Upper lobe of left lung (tissue), 6 donors: ENCODE results near the gene TRA2A. TPM values are rescaled to one million over a fixed set of nuclear protein-coding genes. Genes with fewer than 3 reads are reported as not detected.

Source experiments
- ATAC-seq, 2 donors: fragments of 200-7000 bp; cut with Tn5 transposase; one replicate each; pipeline ENCODE4 v1.9.1; 2022; ENCODE audit warnings: mild to moderate bottlenecking in 2 of 2, moderate library complexity in 2 of 2; ENCODE audit not compliant: low FRiP score in 2 of 2
- DNase-seq, 2 donors: peaks; one replicate each; pipeline ENCODE4 v3.0.0-alpha.2; 2019 to 2020
- H3K27ac ChIP-seq, 4 donors: fragments of 200-600 bp; sonication (generic); one replicate each; pipeline ENCODE4 v1.5.1; 2016 to 2019
- H3K27me3 ChIP-seq, 4 donors: fragments of 200-600 bp; sonication (generic); one replicate each; pipeline ENCODE4 v1.5.1; 2017 to 2019
- H3K36me3 ChIP-seq, 4 donors: fragments of 200-600 bp; sonication (generic); one replicate each; pipeline ENCODE4 v1.5.1; 2016 to 2019
- H3K4me1 ChIP-seq, 4 donors: fragments of 200-600 bp; sonication (generic); one replicate each; pipeline ENCODE4 v1.5.1; 2018 to 2019
- H3K4me3 ChIP-seq, 4 donors: fragments of 200-600 bp; sonication (generic); one replicate each; pipeline ENCODE4 v1.5.1; 2017 to 2019; ENCODE audit warnings: mild to moderate bottlenecking in 2 of 4, moderate library complexity in 1 of 4
- H3K9me3 ChIP-seq, 4 donors: fragments of 200-600 bp; sonication (generic); one replicate each; pipeline ENCODE4 v1.5.1; 2018 to 2019
- CTCF ChIP-seq, 6 experiments: fragments of 450-650 bp in 4 of 6; fragments of 200-600 bp in 2 of 6; sonication (generic) in 2 of 6; IDR thresholded peaks; one replicate each; pipeline ENCODE4 v1.5.1; 2016 to 2019; ENCODE audit warnings: antibody characterized with exemption in 6 of 6
- EP300 ChIP-seq, 4 donors: sonication (generic); formaldehyde crosslinking; IDR thresholded peaks; one replicate each; pipeline ENCODE4 v1.5.1; 2017; ENCODE audit warnings: antibody characterized with exemption in 4 of 4, control low read depth in 2 of 4
- POLR2A ChIP-seq, 4 donors: fragments of 450-650 bp; IDR thresholded peaks; one replicate each; pipeline ENCODE4 v1.5.1; 2016 to 2017; ENCODE audit warnings: antibody characterized with exemption in 4 of 4, mild to moderate bottlenecking in 2 of 4
- POLR2AphosphoS5 ChIP-seq, 2 donors: sonication (generic); formaldehyde crosslinking; IDR thresholded peaks; one replicate each; pipeline ENCODE4 v1.5.1; 2017; ENCODE audit warnings: antibody characterized with exemption in 2 of 2
- WGBS, 2 donors: methylation state at CpG; one replicate each; pipeline ENCODE4 v1.1.5; 2017 to 2018; 5-methylcytosine and 5-hydroxymethylcytosine counted together
- total RNA-seq, 6 donors: library from RNA; depleted of rRNA in 4 of 6; stranded (reverse); fragments of >200 nt in 4 of 6; gene quantifications; one replicate each; pipeline versions ENCODE4 v1.1.0 to v1.2.1, GENCODE V29; 2016 to 2021
- donor health status: DM: no; HTN: no; CAD: no; lungs with moderate emphysema.
- donor health status: DM: no; HTN: yes; CAD: no; lungs with severe emphysema.

Gene TRA2A
- total RNA-seq = 100 to 1,000 TPM in 1 of 6 donors, 10 to 100 TPM in 5; 35.1 to 192 (median 61.0) TPM

- TF ChIP-seq POLR2A (IDR thresholded peaks at IDR 0.05) (peak; percentile 67 to 97 (median 96)), CTCF (IDR thresholded peaks at IDR 0.05) (peak in 1 of 6 experiments; percentile 20), POLR2AphosphoS5 (IDR thresholded peaks at IDR 0.05) (peak; percentile 91 to 98), EP300 (IDR thresholded peaks at IDR 0.05) (no peak)
- DNase-seq = peak; percentile 97 to 99
- Histone ChIP-seq H3K27me3 (no peaks in the 10 kb centered on the region), H3K36me3 (no peaks in the 10 kb centered on the region), H3K9me3 (no peaks in the 10 kb centered on the region), H3K27ac (peak within 1 kb of the TSS; percentile 98 to 100 (median 98)), H3K4me3 (peak within 1 kb of the TSS; percentile 71 to 93 (median 76)), H3K4me1 (peaks cover 33 to 37% (median 36%) of the 10 kb centered on the region in 4 donors)
- peak; percentile 98 for ATAC-seq
- WGBS, 2 donors = 17 to 39% methylated on average over 16 to 49 of the region's 50 CpGs
Observed at GRCh38 chr7:23531794-23532489, at the start of gene TRA2A. Gene TRA2A (minus strand): TSS chr7:23531981. CDS start chr7:23531824, 157 bp downstream.

- Histone ChIP-seq H3K9me3 (no peaks in the 10 kb centered on the region), H3K4me1 (peaks cover 0 to 4% (median 0%) of the 10 kb centered on the region in 4 donors), H3K27ac (no peak overlapping the region), H3K27me3 (no peaks in the 10 kb centered on the region), H3K36me3 (no peaks in the 10 kb centered on the region), H3K4me3 (no peak overlapping the region)
- no peak for TF ChIP-seq POLR2AphosphoS5 (IDR thresholded peaks at IDR 0.05)
- no peak for TF ChIP-seq POLR2A (IDR thresholded peaks at IDR 0.05)
- TF ChIP-seq EP300 (IDR thresholded peaks at IDR 0.05) = no peak
- peak; percentile 70 to 87 (median 80) for TF ChIP-seq CTCF (IDR thresholded peaks at IDR 0.05)
- ATAC-seq = peak; percentile 78 to 95
- 15 to 30% methylated on average over 5 of the region's 5 CpGs for WGBS, 2 donors
- DNase-seq = peak in 1 of 2 donors; percentile 66
Observed at GRCh38 chr7:23570592-23571200, 38.9 kb upstream of the TRA2A start.

GRCh38 chr7:23558303-23558702 is 26.5 kb upstream of the TRA2A start:
- no peak overlapping the region for H3K27ac ChIP-seq
- TF ChIP-seq CTCF (IDR thresholded peaks at IDR 0.05) (no peak), POLR2AphosphoS5 (IDR thresholded peaks at IDR 0.05) (no peak), POLR2A (IDR thresholded peaks at IDR 0.05) (no peak), EP300 (IDR thresholded peaks at IDR 0.05) (no peak)
- H3K9me3 ChIP-seq = no peaks in the 10 kb centered on the region
- no peak for DNase-seq
- no peaks in the 10 kb centered on the region for H3K27me3 ChIP-seq
- H3K4me3 ChIP-seq = no peak overlapping the region
- no peak for ATAC-seq
- no peaks in the 10 kb centered on the region for H3K36me3 ChIP-seq
- H3K4me1 ChIP-seq = no peaks in the 10 kb centered on the region

GRCh38 chr7:23547662-23548061 is 15.9 kb upstream of the TRA2A start:
- H3K9me3 ChIP-seq = no peaks in the 10 kb centered on the region
- ATAC-seq = no peak
- 90% methylated on average over 4 of the region's 4 CpGs for WGBS, 2 donors
- H3K4me1 ChIP-seq = peaks cover 0 to 7% (median 0%) of the 10 kb centered on the region in 4 donors
- H3K27ac ChIP-seq = no peak overlapping the region
- H3K27me3 ChIP-seq = no peaks in the 10 kb centered on the region
- TF ChIP-seq EP300 (IDR thresholded peaks at IDR 0.05) = no peak
- TF ChIP-seq POLR2A (IDR thresholded peaks at IDR 0.05) = no peak
- TF ChIP-seq CTCF (IDR thresholded peaks at IDR 0.05) = no peak
- no peak for TF ChIP-seq POLR2AphosphoS5 (IDR thresholded peaks at IDR 0.05)
- H3K36me3 ChIP-seq = no peaks in the 10 kb centered on the region
- H3K4me3 ChIP-seq = no peak overlapping the region
- no peak for DNase-seq
